HG03045 (cell line): ENCODE data around the gene DENND5A.
"Not testable (repeated sequence)": the region's sequence is repeated elsewhere in the genome, so short reads cannot be mapped to it uniquely, and the experiment has no call there.

Experiments
- ATAC-seq: cut with Tn5 transposase; IDR thresholded peaks from one replicate; pipeline ENCODE4 v1.9.1; 2021; ENCODE audit warnings: mild to moderate bottlenecking, moderate library complexity; ENCODE audit not compliant: unreplicated experiment

Gene DENND5A

DNA sequence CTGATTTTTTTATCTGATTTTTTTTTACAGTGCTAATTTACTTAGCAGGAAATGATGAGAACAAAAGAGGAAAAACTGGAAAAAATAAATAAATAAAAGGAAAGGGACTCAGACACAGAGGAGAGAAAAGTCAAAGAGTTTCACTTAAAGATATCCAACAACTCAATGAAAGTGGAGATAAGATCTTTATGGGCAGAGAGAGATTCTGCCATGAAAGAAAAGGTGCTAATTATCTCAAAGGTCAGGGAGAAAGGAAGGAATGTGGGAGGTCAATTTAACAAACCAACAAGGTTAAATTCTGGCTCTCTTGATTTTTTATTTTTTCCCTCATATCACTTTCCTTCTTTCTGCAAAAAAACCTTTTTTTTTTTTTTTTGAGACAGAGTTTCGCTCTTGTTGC is 86.0 kb downstream of the DENND5A start:
- ATAC-seq: no peak

DNA sequence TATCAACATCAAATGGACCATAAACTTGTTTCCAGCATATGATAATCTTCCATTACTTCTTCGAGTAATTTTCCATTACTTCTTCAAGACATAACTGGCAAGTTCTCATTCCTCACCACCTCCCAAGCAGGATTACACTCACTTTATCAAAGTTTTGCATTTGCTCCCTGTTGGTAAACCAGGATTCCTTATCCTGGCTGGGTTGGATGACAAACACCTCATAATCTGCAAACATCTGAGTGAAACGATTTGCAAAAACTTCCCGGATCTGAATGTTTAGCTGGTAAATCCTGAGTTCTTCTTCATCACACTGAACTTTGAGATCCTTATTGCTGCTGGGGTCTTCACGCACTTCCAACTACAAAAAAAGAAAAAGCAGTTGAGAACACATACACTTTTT is 86.4 kb downstream of the DENND5A start:
- no peak for ATAC-seq

DNA sequence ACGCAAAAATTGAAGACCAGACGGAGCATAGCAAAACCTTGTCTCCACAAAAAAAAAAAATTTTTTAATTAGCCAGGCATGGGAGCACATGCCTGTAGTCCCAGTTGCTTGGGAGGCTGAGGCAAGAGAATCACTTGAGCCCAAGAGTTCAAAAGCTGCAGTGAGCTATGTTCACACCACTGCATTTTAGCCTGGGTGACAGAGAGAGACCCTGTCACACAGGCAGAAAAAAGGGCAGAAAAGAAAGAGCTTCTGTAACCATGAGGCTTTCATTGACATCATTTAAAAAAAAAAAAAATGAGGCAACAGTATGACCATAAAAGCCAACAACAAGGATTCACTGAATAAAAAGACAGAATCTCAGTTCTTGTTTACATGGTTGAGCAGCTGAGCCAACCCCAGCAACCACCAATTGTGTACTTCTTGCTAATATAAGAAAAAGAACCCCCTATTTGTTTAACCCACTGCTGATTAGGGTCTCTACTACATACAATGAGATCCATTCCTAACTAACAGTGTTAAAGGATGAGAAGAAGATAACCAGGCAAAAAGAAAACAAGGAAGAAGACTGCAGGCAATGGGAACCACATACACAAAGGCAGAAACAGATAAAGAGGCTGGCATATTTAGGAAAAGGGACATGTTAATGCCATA is 87.6 kb downstream of the DENND5A start:
- no peak for ATAC-seq

GRCh38 chr11:9176550-9176949 is 88.6 kb downstream of the DENND5A start:
- ATAC-seq: no peak

GRCh38 chr11:9176136-9176535 is 89.0 kb downstream of the DENND5A start:
- ATAC-seq: no peak

GRCh38 chr11:9172389-9172788 is 92.8 kb downstream of the DENND5A start:
- no peak for ATAC-seq

DNA sequence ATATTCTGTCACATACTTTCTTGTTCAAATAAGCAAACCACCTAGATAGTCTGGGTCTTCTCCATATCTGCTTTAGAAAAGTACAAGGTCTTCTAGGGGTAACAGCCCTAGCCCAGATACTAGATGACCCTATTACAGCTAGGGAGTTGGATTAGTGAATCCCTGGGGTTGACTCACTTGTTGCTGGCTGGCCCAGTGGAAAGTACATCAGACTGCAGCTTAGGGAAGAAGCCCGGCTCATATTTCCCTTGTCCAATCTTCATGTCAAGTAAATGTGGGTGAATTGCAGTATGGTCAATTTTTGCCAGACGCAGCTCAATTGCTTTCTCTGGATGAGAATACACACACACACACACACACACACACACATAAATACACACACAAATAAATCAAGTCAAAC is 94.7 kb downstream of the DENND5A start:
- no peak for ATAC-seq

DNA sequence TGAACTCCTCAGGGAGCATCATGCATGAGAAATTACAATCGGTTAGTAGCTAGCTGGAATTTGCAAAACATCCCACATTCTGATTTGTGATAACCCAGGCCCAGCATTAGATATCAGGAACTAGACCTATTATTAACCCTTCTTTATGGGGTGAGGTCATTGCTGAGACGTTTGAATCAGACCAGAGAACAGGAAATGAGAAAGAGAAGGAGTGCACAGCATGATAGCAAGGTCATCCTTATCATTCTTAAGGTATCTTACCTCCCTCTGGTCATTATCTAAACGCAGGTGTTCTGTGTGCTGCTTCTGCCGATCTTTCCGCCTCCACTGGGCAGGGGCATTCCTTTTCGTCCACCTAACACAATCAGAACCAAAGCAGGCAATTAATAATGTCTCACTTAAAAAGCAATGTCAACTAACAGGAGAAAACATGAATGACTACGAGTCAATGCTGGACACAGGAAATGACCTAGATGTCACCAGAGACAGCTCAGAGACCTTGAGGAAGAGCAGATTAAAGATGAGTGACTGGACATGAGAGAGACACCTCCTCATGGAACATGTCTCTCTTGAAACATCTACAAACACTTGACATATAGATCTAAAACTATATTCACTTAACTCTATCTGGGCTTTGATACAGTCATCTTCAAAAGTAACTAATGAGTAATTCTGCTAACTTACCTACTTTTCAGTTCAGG is 95.4 kb downstream of the DENND5A start:
- no peak for ATAC-seq

- ATAC-seq: not testable (repeated sequence)
Measured at GRCh38 chr11:9161991-9162390, 103.2 kb downstream of the DENND5A start.

DNA sequence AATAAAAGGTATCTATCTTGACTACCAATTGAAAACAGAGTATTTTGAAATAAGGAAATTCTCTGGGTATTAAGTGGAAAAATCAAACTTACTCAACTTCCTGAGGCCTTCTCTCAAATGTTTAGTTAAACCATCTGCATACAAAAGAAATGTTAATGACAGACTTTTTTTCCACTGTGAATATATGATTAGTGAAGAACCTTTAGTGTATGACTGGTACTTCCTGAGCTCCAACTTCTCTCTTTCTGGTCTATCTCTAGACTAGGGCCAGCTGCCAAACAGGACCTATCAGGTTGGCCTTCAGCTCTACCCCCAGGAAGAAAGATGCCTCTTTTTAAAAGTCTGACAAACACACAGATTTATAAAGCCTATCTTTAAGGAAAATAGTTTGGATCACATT is 105.0 kb downstream of the DENND5A start:
- ATAC-seq: no peak

DNA sequence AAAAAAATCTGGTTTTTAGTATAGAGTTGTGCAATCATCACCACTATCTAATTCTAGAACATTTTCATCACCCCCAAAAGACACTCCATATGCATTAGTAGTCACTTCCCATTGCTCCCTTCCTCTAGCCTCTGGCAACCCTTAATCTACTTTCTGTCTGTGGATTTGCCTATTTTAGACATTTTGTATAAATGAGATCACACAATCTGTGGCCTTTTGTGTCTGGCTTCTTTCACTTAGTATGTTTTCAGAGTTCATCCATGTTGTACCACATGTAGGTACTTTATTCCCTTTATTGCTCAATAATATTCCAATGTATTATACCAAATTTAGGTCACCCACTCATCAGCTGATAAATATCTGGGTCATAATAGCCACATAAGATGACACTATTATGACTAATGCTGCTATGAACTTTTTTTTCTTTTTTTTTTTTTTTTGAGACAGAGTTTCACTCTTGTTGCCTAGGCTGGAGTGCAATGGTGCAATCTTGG is 106.2 kb downstream of the DENND5A start:
- no peak for ATAC-seq

DNA sequence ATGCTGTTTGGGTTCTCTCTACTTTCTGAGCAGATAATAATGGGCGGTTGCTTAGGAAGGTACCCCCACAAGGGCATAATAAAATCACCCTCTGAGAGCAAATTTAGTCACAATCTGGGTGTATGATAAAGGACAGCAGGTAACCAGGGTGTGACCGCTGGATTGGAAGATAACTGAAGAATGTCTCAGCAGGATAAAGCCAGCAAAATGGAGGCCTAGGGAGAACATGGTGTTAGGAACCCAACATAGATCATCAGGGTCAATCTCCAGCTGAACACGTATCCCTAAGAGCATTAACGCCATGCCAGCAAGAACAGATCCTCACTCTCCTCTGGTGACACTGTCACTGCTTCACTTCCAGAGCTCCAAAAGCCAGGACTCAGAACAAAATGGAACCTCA is 109.2 kb downstream of the DENND5A start:
- no peak for ATAC-seq

- no peak for ATAC-seq
Measured at GRCh38 chr11:9153651-9154050, 111.5 kb downstream of the DENND5A start.

- ATAC-seq: no peak
Measured at GRCh38 chr11:9151631-9152030, 113.5 kb downstream of the DENND5A start.

DNA sequence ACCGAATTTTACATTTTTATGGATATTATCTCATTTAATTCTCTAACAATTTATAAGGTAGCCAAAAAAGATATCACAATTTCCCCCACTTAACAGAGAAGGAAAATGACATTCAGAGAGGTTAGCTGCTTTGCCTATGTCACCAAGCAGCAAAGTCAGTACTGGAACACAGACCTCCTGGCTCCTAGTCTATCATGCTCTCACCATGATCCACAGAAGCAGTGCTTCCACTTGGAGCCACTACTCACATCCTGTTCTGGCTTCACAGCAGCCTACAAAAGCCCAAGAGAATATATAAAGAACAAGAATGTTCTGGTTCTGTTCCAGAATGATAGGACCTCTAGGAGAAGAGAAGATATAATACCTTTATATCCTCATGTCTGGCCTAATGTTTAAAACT is 114.2 kb downstream of the DENND5A start:
- ATAC-seq: no peak

DNA sequence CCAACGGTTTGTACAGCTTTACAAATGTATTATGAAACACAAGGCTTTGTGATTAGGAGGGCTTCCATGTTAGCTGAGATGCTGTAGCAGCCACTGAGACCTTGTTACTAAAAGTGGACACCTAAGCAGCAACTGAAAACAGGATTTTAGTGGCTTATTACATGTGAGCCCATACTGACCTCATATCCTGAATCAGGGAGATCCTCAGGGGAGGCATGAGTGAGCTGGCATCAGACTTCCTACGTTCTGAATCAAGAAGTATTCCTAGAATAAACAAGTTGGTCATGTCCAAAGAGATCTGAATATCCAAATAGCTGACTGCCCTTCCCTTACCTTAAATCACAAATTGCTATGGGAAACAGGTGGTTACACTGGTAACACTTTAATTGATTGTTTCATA is 114.6 kb downstream of the DENND5A start:
- no peak for ATAC-seq

DNA sequence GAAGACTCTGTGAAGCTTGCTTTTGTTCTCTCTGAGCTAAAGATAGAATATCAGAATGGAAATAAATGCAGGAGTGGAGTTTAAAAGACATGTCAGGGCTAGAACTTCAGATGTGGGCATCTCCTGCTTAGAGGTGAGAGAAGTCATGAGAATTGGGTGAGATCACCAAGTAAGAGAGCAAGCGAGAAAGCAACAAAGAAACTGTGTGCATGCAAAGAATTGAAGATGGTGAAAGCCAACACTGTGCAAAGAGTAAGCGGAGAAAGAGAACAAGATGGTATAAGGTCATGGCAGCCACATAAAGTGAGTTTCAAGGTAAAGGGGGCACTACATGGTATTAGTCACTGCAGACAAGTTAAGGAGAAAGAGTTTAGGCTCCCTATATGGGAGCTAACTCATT is 116.4 kb downstream of the DENND5A start:
- no peak for ATAC-seq

- no peak for ATAC-seq
Measured at GRCh38 chr11:9148035-9148434, 117.1 kb downstream of the DENND5A start.

GRCh38 chr11:9146477-9146876 is 118.7 kb downstream of the DENND5A start:
- ATAC-seq: no peak

GRCh38 chr11:9145283-9145682 is 119.9 kb downstream of the DENND5A start:
- ATAC-seq: no peak

DNA sequence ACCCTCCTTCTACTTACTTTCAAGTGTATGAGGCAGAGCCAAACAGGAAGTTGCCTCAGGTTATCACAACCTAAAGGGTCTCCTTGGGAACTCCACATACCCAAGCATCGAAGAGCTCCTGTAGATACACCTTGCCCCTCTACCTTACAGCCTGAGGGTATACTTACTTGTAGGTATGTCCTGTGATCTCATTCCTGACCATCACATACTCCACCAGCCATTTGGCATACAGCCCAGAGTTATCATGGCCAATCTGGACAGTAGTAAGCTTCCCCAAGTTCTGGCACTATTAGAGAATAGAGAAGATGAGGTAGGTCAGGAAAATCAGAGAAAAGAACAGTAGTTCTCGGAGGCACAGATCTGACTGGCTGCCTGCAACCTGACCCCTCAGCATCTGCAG is 120.3 kb downstream of the DENND5A start:
- ATAC-seq: no peak

DNA sequence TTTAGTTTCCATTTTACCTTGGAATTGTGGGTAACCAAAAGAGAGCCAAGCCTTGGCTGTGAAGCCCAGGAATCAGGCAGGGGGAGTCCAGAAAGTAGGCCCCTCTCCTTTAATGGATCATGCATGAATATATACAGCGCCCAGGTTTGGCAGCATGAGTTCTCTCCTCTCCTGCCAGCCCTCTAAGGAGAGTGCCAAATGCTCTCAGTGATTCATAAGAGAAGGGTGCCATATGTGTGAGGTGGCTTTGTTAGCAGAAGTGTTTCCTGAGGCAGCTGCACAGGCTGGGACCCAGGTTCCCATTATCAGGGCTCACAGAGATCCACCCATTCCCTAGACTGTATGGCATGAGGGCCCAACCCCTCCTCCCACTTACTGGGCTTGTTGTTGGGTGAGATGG is 121.4 kb downstream of the DENND5A start:
- ATAC-seq: no peak

DNA sequence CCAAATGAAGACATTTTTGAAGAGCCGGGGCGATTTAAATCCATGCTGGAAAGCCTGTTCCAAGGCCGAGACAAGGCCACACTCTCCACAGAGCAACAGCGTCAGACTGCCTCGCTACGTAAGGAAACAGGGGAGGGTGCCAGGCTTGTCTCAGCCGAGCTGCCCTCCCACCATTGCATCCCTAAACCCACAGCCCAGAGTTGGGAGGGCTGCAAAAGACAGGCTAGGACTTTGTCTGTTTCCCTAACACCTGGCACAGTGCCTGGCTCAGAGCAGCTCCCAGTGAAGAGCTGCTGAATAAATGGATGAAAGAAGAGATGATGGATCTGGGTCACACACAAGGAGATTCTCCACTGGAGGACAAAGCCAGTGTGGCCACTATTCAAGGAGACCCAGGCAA is 122.4 kb downstream of the DENND5A start:
- no peak for ATAC-seq
